ENCODE results near the gene FAM117A.
"Not testable (repeated sequence)": the region's sequence is repeated elsewhere in the genome, so short reads cannot be mapped to it uniquely, and the experiment has no call there.

Gene FAM117A

DNA sequence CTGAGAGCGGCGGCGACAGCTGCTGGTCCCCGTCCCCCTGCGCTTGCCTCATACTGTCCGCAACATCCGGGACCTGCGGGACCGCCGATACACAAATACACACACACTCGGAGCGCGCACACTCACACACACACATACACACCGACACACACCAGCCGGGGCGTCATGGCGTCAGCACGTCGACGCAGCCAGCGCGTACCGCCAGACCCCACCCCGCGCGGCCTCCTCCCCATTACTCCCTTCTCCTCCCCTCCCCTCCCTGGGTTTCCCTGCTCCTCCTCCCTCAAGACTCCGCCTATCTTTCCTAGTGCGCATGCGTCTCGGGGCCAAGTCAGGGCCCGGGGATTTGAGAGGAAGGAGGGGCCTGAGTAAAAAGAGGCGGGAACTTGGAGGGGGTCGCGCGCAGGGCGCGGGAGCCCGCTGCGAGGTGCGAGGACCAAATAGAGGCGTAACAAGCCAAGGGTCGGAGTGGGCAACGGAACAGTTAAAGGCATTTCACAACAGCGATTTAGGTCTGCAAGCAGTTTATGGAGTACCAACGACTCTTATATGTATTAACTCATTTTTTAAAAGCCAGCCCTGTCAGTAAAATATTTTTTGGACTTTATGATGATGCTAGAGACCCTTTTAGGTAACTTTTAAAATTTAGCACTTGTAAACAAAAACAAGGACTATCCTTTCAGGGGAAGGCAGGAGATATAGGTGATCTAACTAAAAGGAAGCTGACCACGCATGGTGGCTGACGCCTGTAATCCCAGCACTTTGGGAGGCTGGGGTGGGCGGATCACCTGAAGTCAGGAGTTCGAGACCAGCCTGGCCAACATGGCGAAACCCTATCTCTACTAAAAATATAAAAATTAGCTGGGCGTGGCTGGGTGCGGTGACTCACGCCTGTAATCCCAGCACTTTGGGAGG, 85.7 kb downstream of the FAM117A start, which contains the start of gene SPOP:
Gene SPOP, minus strand, starts transcription at position 165 of the 915 bp plus-strand sequence. CDS start 55,287 bp downstream, outside the sequence.
- peak; percentile 100 for DNase-seq (ENCODE audit: low read depth, low spot score)

DNA sequence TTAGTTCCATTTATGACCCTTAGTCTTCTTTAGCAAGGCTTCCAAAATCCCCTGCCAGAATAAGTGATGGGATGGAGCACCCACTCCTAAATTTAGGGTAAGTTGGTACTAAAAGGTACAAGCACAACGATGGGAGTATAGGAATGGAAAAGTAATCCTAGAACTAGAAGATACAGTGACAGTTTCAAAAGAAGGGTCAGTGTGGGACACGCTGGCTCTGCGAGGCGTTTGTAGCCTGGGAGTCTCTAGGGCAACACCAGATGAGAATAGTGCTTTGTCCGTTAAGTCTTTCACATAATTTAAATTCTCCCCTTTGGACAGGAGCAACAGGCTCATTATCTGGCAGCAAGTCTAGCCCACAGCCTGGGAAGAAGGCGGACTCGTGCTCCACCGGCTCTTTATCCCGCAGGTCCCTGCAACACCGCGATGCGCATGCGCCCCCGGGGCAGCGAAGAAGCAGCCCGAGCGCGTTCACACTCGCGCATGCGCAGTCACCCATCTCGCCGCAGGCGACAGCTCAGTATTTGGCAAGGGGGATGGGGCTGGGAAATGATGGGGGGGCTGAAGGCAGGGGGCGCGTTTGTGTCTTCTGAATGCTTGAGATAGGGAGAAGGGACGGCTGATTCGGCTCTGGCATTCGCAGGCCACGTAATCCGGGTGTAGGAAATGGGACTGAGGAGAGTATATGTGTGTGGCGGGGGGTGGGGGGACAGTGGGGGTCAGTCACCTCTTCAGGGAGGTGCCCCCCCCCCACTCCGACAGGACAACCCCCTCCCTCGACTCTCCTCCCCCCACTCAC, 86.6 kb downstream of the FAM117A start:
- DNase-seq (ENCODE audit: low read depth, low spot score): peak; percentile 98

DNA sequence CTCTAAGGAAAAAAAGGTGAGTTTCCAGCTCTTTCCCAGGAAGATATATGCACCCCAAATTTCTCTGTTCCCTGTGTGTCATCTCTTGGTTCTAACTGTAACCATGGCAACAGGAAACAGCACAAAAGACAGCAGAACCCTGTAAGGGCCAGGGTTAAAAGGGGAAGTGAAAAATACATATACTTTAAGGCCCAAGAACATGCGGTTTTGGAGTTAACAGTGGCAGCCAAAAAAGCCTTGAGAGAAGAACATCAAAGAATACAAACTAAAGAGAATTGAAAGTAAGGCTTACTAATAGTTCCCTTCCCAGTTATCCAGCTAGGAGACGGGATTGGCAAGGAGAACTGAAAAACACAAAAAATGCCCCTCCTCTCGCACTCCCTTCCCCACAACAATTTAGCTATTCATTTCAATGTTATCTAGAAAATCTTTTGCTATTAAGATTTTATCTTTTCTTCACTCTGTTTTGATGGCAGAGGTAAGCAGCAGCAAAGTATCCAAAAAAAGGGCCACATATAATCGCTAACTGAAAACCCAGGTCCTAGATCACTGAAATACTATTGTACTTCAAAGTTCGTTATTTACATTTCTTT, 87.6 kb downstream of the FAM117A start:
- peak; percentile 50 for DNase-seq (ENCODE audit: low read depth, low spot score)

DNA sequence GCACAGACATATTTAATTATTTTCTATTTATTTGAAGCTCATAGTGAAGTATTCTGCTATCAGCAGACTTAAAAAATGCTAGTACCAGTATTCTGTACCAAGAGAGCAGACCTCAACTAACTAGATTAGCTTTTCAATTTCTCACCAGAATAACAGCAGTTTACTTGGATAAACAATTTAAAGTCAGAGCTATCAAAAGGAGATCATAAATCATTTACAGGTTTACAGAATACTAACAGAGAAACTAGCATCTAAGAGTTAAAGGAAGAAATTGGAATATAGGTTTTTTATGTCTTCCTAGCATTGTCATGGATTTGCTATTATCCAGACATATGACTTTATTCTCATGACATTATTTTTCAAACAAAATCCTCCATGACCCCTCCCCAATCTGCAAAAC, 89.4 kb downstream of the FAM117A start:
- DNase-seq (ENCODE audit: low read depth, low spot score): no peak

DNA sequence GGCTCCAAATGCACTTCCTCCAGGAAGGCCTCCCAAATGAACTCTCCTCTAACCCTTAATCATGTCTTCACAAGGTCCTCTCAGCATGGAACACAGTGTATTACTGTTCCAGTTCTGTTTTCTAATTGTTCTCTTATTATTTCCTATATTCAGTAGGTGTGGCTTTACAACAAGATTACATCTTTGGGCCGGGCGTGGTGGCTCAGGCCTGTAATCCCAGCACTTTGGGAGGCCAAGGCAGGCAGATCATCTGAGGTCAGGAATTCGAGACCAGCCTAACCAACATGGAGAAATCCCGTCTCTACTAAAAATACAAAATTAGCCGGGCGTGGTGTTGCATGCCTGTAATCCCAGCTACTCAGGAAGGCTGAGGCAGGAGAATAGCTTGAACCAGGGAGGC, 90.3 kb downstream of the FAM117A start:
- DNase-seq (ENCODE audit: low read depth, low spot score): not testable (repeated sequence)

DNA sequence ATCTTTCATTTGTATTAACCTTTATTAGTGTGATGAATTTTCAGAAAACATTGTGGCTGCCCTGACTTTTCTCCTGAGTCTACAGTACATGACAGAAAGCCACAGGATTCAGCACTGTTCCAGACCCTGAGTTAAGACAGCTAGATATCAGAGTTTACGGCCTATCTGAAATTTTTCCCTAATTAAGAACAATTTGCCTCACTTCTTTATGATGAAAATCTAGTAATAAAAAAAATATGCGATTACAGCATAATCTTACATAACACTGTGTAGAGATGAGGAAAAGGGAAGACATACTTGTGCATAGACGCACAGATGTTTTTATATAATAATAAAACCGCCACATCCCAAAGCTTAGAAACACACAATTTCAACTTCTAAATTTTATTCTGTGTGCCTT, 93.3 kb downstream of the FAM117A start:
- no peak for DNase-seq (ENCODE audit: low read depth, low spot score)

DNA sequence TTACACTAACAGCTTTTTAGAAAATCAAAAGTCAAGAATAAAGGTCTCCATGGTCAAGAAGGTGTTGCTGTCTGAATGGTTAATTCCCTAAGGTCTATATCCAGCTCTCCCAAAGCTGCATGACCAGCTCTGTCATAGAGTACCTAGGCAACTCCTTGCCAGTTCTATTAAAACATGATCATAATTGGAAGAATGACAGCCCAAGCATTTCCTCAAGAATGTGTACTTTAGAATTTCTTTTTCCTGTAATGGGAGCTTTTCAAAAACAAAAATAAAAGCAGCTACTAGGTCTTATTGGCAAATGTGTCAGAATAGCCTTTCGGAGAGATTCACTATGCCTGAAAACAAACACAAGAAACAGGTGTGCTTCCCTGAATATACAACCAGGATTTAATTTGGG, 93.9 kb downstream of the FAM117A start:
- no peak for DNase-seq (ENCODE audit: low read depth, low spot score)

DNA sequence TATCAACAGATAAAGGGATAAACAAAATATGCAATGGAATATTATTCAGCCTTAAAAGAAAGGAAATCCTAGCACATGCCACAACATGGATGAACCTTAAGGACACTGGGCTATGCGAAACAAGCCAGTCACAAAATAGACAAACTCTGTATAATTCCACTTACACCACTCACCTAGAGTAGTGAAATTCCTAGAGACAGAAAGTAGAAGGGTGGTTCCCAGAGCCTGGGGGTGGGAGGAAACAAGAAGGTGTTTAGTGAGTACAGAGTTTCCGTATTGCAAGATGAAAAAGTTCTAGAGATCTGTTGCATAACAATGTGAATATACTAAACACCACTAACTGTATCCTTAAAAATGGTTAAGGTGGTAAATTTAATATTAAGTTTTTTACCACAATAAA, 96.1 kb downstream of the FAM117A start:
- DNase-seq (ENCODE audit: low read depth, low spot score): no peak

DNA sequence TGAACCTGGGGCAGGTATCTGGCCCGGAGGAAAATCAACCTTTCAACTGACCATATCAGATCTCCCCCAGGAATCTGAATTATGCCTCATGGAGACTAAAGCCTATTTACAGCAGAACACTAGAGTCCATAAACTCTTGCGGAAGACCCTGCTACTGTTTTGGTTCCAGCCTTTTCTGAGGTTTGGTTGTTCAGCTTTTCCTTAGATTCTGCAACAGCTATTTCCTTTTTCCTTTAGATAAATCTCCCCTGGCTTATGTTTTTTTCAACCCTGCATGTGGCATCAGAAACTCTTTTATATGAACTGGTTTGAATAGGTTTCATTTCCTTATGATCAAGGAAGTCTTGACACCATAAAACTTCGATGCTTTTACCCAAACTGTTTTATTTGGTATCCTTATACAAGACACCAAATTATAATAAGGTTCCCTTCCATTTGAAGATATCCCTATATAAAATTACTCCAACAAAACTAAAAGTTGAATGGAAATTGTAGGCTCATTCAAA, 99.2 kb downstream of the FAM117A start:
- no peak for DNase-seq (ENCODE audit: low read depth, low spot score)
